Measurements from ENCODE around the gene RNF38. TPM values are rescaled to one million over a fixed set of nuclear protein-coding genes. Genes with fewer than 3 reads are reported as not detected.
"Not testable (repeated sequence)": the region's sequence is repeated elsewhere in the genome, so short reads cannot be mapped to it uniquely, and the experiment has no call there.

RNF38 gene
- total and polyA plus RNA-seq, 9 of the 15 experiments (the other 6 are each of a cell fraction or from before 2014, with no cell fraction given), result 1.6 to 9.8 (median 4.5) TPM

GRCh38 chr9:36306471-36307306 lies 93.4 kb downstream of the RNF38 start:
- Histone ChIP-seq H4K20me1 (replicated peaks; ENCODE audit: control insufficient read depth, insufficient read depth, low read length) (no peaks in the 10 kb centered on the region), H2AFZ (ENCODE audit: low read depth, low read length) (peak overlapping the region; percentile 66; the same call in 1 of the 2 replicates), H3K4me2 (ENCODE audit: insufficient read depth, low read length) (no peak overlapping the region), H3K4me3 (no peak overlapping the region), H3K36me3 (ENCODE audit: control insufficient read depth, insufficient read depth, low read length) (no peaks in the 10 kb centered on the region), H3K4me1 (replicated peaks in 1 of 2; ENCODE audit: control insufficient read depth in 2 of 2, insufficient read depth in 2 of 2, low read length in 2 of 2) (peaks cover 0 to 3% of the 10 kb centered on the region in 2 experiments; a peak in 2 of 5 replicates), H3K79me2 (ENCODE audit: control insufficient read depth, insufficient read depth, low read length) (no peaks in the 10 kb centered on the region), H3K9ac (ENCODE audit: insufficient read depth in 1 of 2, low read depth in 2 of 2, low read length in 2 of 2) (no peak overlapping the region), H3K9me3 (replicated peaks; ENCODE audit: control insufficient read depth, insufficient read depth, low read depth, low read length) (no peaks in the 10 kb centered on the region), H3K27me3 (ENCODE audit: control insufficient read depth in 2 of 2, insufficient read depth in 2 of 2, low read length in 2 of 2) (no peaks in the 10 kb centered on the region), H3K9me1 (ENCODE audit: control insufficient read depth, insufficient read depth, low read length) (no peaks in the 10 kb centered on the region), H3K27ac (ENCODE audit: extremely low read depth, low read depth, low read length) (no peak overlapping the region)
- no peak for DNase-seq (ENCODE audit: extremely low read depth in 1 of 4, low spot score in 3 of 4)
- POLR2A ChIA-PET, result interaction anchor here (1.7 kb wide), 1 partner anchor 17 kb away, joined by 5 read pairs; no protein-coding TSS in a partner anchor
- in situ Hi-C loops (cut with MboI), result no loop called here
- 45% methylated on average over 7 of the region's 8 CpGs for WGBS (ENCODE audit: insufficient coverage, low coverage, missing lambda C conversion rate)
- FAIRE-seq, result no peak
- no TSS peak for BruUV-seq (replicated peaks)
- TF ChIP-seq ESRRA (IDR thresholded peaks at IDR 0.05; ENCODE audit: borderline replicate concordance, low read depth) (0 out of 2 replicates have a peak, but pooled peaks have one; percentile 21), MEIS2 (IDR thresholded peaks at IDR 0.05; ENCODE audit: partially characterized antibody) (no peak)
- CTCF ChIA-PET (ENCODE audit: low intra/inter-chr PET ratio), result no interaction called here
- intact Hi-C loops (cut with micrococcal nuclease), result no loop called here
- no peak for ATAC-seq

DNA sequence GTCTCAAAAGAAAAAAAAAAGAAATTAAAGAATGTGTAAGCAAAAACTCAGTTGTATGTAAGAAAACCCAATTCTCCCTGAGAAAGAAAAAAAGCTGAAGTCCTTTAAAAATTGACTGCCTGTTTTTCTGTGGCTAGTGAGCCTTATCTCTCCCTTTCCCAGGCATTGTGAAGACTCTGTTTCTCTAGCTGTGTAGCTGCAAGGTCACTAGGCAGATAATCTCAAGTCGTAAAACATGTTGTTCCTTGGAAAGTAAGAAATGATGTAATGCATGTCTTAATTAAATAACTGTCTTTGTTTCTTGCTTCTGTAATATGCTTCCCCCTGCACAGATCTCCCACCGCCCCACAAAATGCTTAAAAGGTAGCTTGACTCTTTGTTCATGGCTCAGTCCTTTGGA lies 95.7 kb downstream of the RNF38 start:
- intact Hi-C loops (cut with micrococcal nuclease); H3K4me1 ChIP-seq (replicated peaks in 1 of 2; ENCODE audit: control insufficient read depth in 2 of 2, insufficient read depth in 2 of 2, low read length in 2 of 2); POLR2A ChIA-PET; H3K79me2 ChIP-seq (ENCODE audit: control insufficient read depth, insufficient read depth, low read length); H2AFZ ChIP-seq (ENCODE audit: low read depth, low read length); H3K9ac ChIP-seq (ENCODE audit: insufficient read depth in 1 of 2, low read depth in 2 of 2, low read length in 2 of 2); H3K36me3 ChIP-seq (ENCODE audit: control insufficient read depth, insufficient read depth, low read length); H4K20me1 ChIP-seq (replicated peaks; ENCODE audit: control insufficient read depth, insufficient read depth, low read length); FAIRE-seq; H3K9me3 ChIP-seq (replicated peaks; ENCODE audit: control insufficient read depth, insufficient read depth, low read depth, low read length); H3K4me3 ChIP-seq; H3K9me1 ChIP-seq (ENCODE audit: control insufficient read depth, insufficient read depth, low read length); H3K4me2 ChIP-seq (ENCODE audit: insufficient read depth, low read length); CTCF ChIA-PET (ENCODE audit: low intra/inter-chr PET ratio); BruUV-seq (replicated peaks); H3K27me3 ChIP-seq (ENCODE audit: control insufficient read depth in 2 of 2, insufficient read depth in 2 of 2, low read length in 2 of 2); in situ Hi-C loops (cut with MboI); TF ChIP-seq PBX2 (CRISPR knock-in tag; IDR thresholded peaks at IDR 0.05; ENCODE audit: low read depth): not testable (repeated sequence)
- peak in 1 of 4 experiments; percentile 44 for DNase-seq (ENCODE audit: extremely low read depth in 1 of 4, low spot score in 3 of 4)
- ATAC-seq, result peak; percentile 69
- WGBS (ENCODE audit: insufficient coverage, low coverage, missing lambda C conversion rate), result 0% methylated on average over 1 of the region's 2 CpGs
- H3K27ac ChIP-seq (ENCODE audit: extremely low read depth, low read depth, low read length), result peak overlapping the region; percentile 56; the same call in 2 of the 3 replicates
- TF ChIP-seq FOXK2 (conservative IDR thresholded peaks at IDR 0.05 in 1 of 2, IDR thresholded peaks at IDR 0.05 in 1 of 2; ENCODE audit: low read depth in 2 of 2) (0 out of 4 replicates have a peak, but pooled peaks of 1 of the 2 experiments have one; percentile 19), EP300 (IDR thresholded peaks at IDR 0.05; ENCODE audit: low read length) (peak; percentile 18; the same call in 1 of the 2 replicates), PBX2 (tag; conservative IDR thresholded peaks at IDR 0.05; ENCODE audit: low read depth) (0 out of 2 replicates have a peak, but pooled peaks have one; percentile 10), CBFA2T3 (IDR thresholded peaks at IDR 0.05) (peak; percentile 46; the same call in 1 of the 2 replicates), SOX6 (IDR thresholded peaks at IDR 0.05) (peak; percentile 71; the same call in 1 of the 2 replicates), GATA2 (CRISPR knock-in tag; IDR thresholded peaks at IDR 0.05) (0 out of 2 replicates have a peak, but pooled peaks have one; percentile 42)
- TF ChIP-seq, protein P1, sequence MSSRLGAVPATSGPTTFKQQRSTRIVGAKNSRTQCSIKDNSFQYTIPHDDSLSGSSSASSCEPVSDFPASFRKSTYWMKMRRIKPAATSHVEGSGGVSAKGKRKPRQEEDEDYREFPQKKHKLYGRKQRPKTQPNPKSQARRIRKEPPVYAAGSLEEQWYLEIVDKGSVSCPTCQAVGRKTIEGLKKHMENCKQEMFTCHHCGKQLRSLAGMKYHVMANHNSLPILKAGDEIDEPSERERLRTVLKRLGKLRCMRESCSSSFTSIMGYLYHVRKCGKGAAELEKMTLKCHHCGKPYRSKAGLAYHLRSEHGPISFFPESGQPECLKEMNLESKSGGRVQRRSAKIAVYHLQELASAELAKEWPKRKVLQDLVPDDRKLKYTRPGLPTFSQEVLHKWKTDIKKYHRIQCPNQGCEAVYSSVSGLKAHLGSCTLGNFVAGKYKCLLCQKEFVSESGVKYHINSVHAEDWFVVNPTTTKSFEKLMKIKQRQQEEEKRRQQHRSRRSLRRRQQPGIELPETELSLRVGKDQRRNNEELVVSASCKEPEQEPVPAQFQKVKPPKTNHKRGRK (tag; IDR thresholded peaks at IDR 0.05), result peak; percentile 46; the same call in 1 of the 2 replicates

All from K562 (cell line).